H9 (cell line): ENCODE measurements around the gene CFAP299. TPM values are rescaled to one million over a fixed set of nuclear protein-coding genes. Genes with fewer than 3 reads are reported as not detected.

ENCODE experiments used
- DNase-seq: peaks from one replicate; pipeline ENCODE4 v3.0.0-alpha.2; 2017
- H2AFZ ChIP-seq: one replicate; pipeline ENCODE4 v1.6.1; 2013; ENCODE audit warnings: mild to moderate bottlenecking, low read length, control low read depth, moderate library complexity
- H2AK5ac ChIP-seq: 2 replicates; pipeline ENCODE4 v1.6.1; 2013; ENCODE audit warnings: low read length, control low read depth, mixed read lengths; ENCODE audit not compliant: insufficient read length
- H2BK120ac ChIP-seq: one replicate; pipeline ENCODE4 v1.6.1; 2013; ENCODE audit warnings: low read depth, mild to moderate bottlenecking, low read length, control low read depth, inconsistent platforms; ENCODE audit not compliant: poor library complexity, severe bottlenecking
- H2BK12ac ChIP-seq: 2 replicates; pipeline ENCODE4 v1.6.1; 2013; ENCODE audit warnings: low read length, control low read depth, mixed read lengths, low read depth; ENCODE audit not compliant: insufficient read length
- H2BK15ac ChIP-seq: 2 replicates; pipeline ENCODE4 v1.6.1; 2013; ENCODE audit warnings: low read depth, low read length, control low read depth
- H2BK20ac ChIP-seq: one replicate; pipeline ENCODE4 v1.6.1; 2013; ENCODE audit warnings: low read depth, mild to moderate bottlenecking, low read length, control low read depth, inconsistent platforms; ENCODE audit not compliant: poor library complexity, severe bottlenecking
- H2BK5ac ChIP-seq: 2 replicates; pipeline ENCODE4 v1.6.1; 2013; ENCODE audit warnings: low read length, control low read depth, mixed read lengths; ENCODE audit not compliant: insufficient read length
- H3K14ac ChIP-seq: 2 replicates; pipeline ENCODE4 v1.6.1; 2013; ENCODE audit warnings: low read length, control low read depth; ENCODE audit not compliant: insufficient read depth
- H3K18ac ChIP-seq: 2 replicates; pipeline ENCODE4 v1.6.1; 2013; ENCODE audit warnings: low read depth, mild to moderate bottlenecking, mixed read lengths, low read length, control low read depth; ENCODE audit not compliant: insufficient read length
- H3K23ac ChIP-seq: 2 replicates; pipeline ENCODE4 v1.6.1; 2013; ENCODE audit warnings: low read length, control low read depth, mixed read lengths, low read depth; ENCODE audit not compliant: insufficient read length
- H3K23me2 ChIP-seq: 2 replicates; pipeline ENCODE4 v1.6.1; 2013; ENCODE audit warnings: low read depth, mild to moderate bottlenecking, mixed read lengths, low read length, control low read depth; ENCODE audit not compliant: insufficient read length, poor library complexity, severe bottlenecking
- H3K27ac ChIP-seq: 2 replicates; pipeline ENCODE4 v1.5.1; 2013; ENCODE audit warnings: low read length, control low read depth, mixed read lengths, low read depth; ENCODE audit not compliant: insufficient read length
- H3K27me3 ChIP-seq: 2 replicates; pipeline ENCODE4 v1.6.1; 2013; ENCODE audit warnings: low read length, control low read depth, inconsistent platforms; ENCODE audit not compliant: insufficient read depth
- H3K4ac ChIP-seq: 2 replicates; pipeline ENCODE4 v1.6.1; 2013; ENCODE audit warnings: low read depth, mild to moderate bottlenecking, control low read depth, inconsistent platforms, low read length, moderate library complexity
- H3K4me1 ChIP-seq: 2 replicates; pipeline ENCODE4 v1.6.1; 2013; ENCODE audit warnings: low read length, control low read depth, inconsistent platforms; ENCODE audit not compliant: insufficient read depth
- H3K4me2 ChIP-seq: 2 replicates; pipeline ENCODE4 v1.6.1; 2013; ENCODE audit warnings: low read length, control low read depth, mixed read lengths; ENCODE audit not compliant: insufficient read length, insufficient read depth
- H3K56ac ChIP-seq: 2 replicates; pipeline ENCODE4 v1.6.1; 2013; ENCODE audit warnings: low read depth, mild to moderate bottlenecking, mixed read lengths, low read length, control low read depth; ENCODE audit not compliant: insufficient read length
- H3K79me1 ChIP-seq: 2 replicates; pipeline ENCODE4 v1.6.1; 2013; ENCODE audit warnings: low read depth, mild to moderate bottlenecking, moderate library complexity, low read length, control low read depth, inconsistent platforms; ENCODE audit not compliant: insufficient read depth, poor library complexity, severe bottlenecking
- H3K79me2 ChIP-seq: 2 replicates; pipeline ENCODE4 v1.6.1; 2013; ENCODE audit warnings: low read length, control low read depth, inconsistent platforms; ENCODE audit not compliant: insufficient read depth
- H3K9ac ChIP-seq: 2 replicates; pipeline ENCODE4 v1.6.1; 2013; ENCODE audit warnings: low read length, control low read depth, mixed read lengths; ENCODE audit not compliant: insufficient read length; ENCODE audit errors: extremely low read depth
- H3K9me3 ChIP-seq: one replicate; pipeline ENCODE4 v1.6.1; 2013; ENCODE audit warnings: low read depth, low read length, inconsistent platforms; ENCODE audit not compliant: control insufficient read depth
- H3T11ph ChIP-seq: one replicate; pipeline ENCODE4 v1.6.1; 2013; ENCODE audit warnings: mild to moderate bottlenecking, low read length, control low read depth, inconsistent platforms
- H4K20me1 ChIP-seq: one replicate; pipeline ENCODE4 v1.6.1; 2013; ENCODE audit not compliant: control insufficient read depth, insufficient read length, insufficient read depth
- H4K5ac ChIP-seq: 2 replicates; pipeline ENCODE4 v1.6.1; 2013; ENCODE audit warnings: low read depth, mild to moderate bottlenecking, mixed read lengths, low read length, control low read depth; ENCODE audit not compliant: insufficient read length
- H4K8ac ChIP-seq: replicated peaks from 2 replicates; pipeline ENCODE4 v1.6.1; 2013; ENCODE audit warnings: low read length, control low read depth, mixed read lengths, low read depth; ENCODE audit not compliant: insufficient read length
- H4K91ac ChIP-seq: 2 replicates; pipeline ENCODE4 v1.6.1; 2013; ENCODE audit warnings: low read depth, mild to moderate bottlenecking, moderate library complexity, mixed read lengths, low read length, control low read depth; ENCODE audit not compliant: insufficient read length
- H3K27ac Mint-ChIP-seq, 3 experiments: 2 replicates in 2 of 3; 3 replicates in 1 of 3; pipeline ENCODE4 v1.8.0; 2020 to 2021; ENCODE audit warnings: mixed read lengths in 3 of 3, mild to moderate bottlenecking in 1 of 3, moderate library complexity in 1 of 3
- H3K27me3 Mint-ChIP-seq: 2 replicates; pipeline ENCODE4 v1.8.0; 2021; ENCODE audit warnings: low read depth, mild to moderate bottlenecking, moderate library complexity, mixed read lengths
- H3K36me3 Mint-ChIP-seq, 3 experiments: 2 replicates in 2 of 3; 3 replicates in 1 of 3; pipeline ENCODE4 v1.8.0; 2020 to 2021; ENCODE audit warnings: low read depth in 3 of 3, mixed read lengths in 3 of 3; ENCODE audit not compliant: insufficient read depth in 1 of 3
- H3K4me1 Mint-ChIP-seq, 2 experiments: 2 replicates each; pipeline ENCODE4 v1.8.0; 2020; ENCODE audit warnings: mixed read lengths in 2 of 2
- H3K4me3 Mint-ChIP-seq, 2 experiments: 2 replicates in 1 of 2; 3 replicates in 1 of 2; pipeline ENCODE4 v1.8.0; 2020 to 2021; ENCODE audit warnings: mild to moderate bottlenecking in 2 of 2, mixed read lengths in 2 of 2, moderate library complexity in 1 of 2
- H3K9me3 Mint-ChIP-seq, 2 experiments: 2 replicates in 1 of 2; 3 replicates in 1 of 2; pipeline ENCODE4 v1.8.0; 2020; ENCODE audit warnings: mild to moderate bottlenecking in 2 of 2, mixed read lengths in 2 of 2, moderate library complexity in 1 of 2
- CTCF ChIP-seq: fragments of 200-600 bp; sonication (generic); conservative IDR thresholded peaks from 3 replicates; pipeline ENCODE4 v1.8.0; 2021; ENCODE audit warnings: antibody characterized with exemption, mild to moderate bottlenecking
- WGBS: extraction: QIAGEN DNeasy Blood & Tissue Kit; methylation state at CpG from one replicate; pipeline ENCODE4 v1.1.7; 2013; ENCODE audit warnings: missing lambda C conversion rate, low lambda C conversion rate, mixed read lengths; ENCODE audit not compliant: insufficient read length; ENCODE audit errors: extremely low coverage; 5-methylcytosine and 5-hydroxymethylcytosine counted together
- total RNA-seq: library from RNA; stranded (reverse); gene quantifications from 2 replicates; pipeline ENCODE4 v1.2.1, GENCODE V29; 2021

Gene CFAP299
- total RNA-seq, 1 experiment from 2014 or later, result not detected

- no peak overlapping the region for H3K56ac ChIP-seq
- peaks cover 0 to 2% of the 10 kb centered on the region in 2 experiments; a peak in 1 of 5 replicates for H3K9me3 Mint-ChIP-seq
- no peak overlapping the region for H3K14ac ChIP-seq
- H3K4me1 Mint-ChIP-seq, result peaks cover 43 to 44% of the 10 kb centered on the region in 2 experiments
- H3K4me2 ChIP-seq, result no peak overlapping the region
- H2AK5ac ChIP-seq, result no peak overlapping the region
- H3K23ac ChIP-seq, result no peak overlapping the region
- no peak overlapping the region for H2AFZ ChIP-seq
- H4K20me1 ChIP-seq, result no peaks in the 10 kb centered on the region
- H2BK20ac ChIP-seq, result no peak overlapping the region
- no peak overlapping the region for H3K27ac Mint-ChIP-seq
- H4K8ac ChIP-seq, result no peak overlapping the region
- H3K9me3 ChIP-seq, result no peaks in the 10 kb centered on the region
- H3K18ac ChIP-seq, result no peak overlapping the region
- H3K4ac ChIP-seq, result no peak overlapping the region
- no peak overlapping the region for H3K9ac ChIP-seq
- no peak overlapping the region for H2BK120ac ChIP-seq
- H3K27me3 Mint-ChIP-seq, result no peaks in the 10 kb centered on the region
- no peak overlapping the region for H2BK12ac ChIP-seq
- H3K23me2 ChIP-seq, result no peaks in the 10 kb centered on the region
- no CpG with 5 or more reads among the region's 1 CpG for WGBS
- H3T11ph ChIP-seq, result no peak overlapping the region
- no peaks in the 10 kb centered on the region for H3K27me3 ChIP-seq
- no peaks in the 10 kb centered on the region; the same call in 1 of the 2 replicates for H3K4me1 ChIP-seq
- H2BK5ac ChIP-seq, result no peak overlapping the region
- no peaks in the 10 kb centered on the region for H3K79me2 ChIP-seq
- no peaks in the 10 kb centered on the region for H3K79me1 ChIP-seq
- no peak overlapping the region for H4K91ac ChIP-seq
- H3K27ac ChIP-seq, result no peak overlapping the region
- no peak for DNase-seq
- H3K4me3 Mint-ChIP-seq, result no peak overlapping the region
- H3K36me3 Mint-ChIP-seq, result peaks cover 0 to 2% (median 0%) of the 10 kb centered on the region in 3 experiments; a peak in 2 of 7 replicates
- no peak for TF ChIP-seq CTCF
- H4K5ac ChIP-seq, result no peak overlapping the region
- no peak overlapping the region for H2BK15ac ChIP-seq
Measured at GRCh38 chr4:80465238-80465637, 129.7 kb downstream of the CFAP299 start.
